H9 (cell line): Measurements from ENCODE around the gene ARFGAP2. TPM values are rescaled to one million over a fixed set of nuclear protein-coding genes. Genes with fewer than 3 reads are reported as not detected.

Source experiments
- DNase-seq: peaks from one replicate; pipeline ENCODE4 v3.0.0-alpha.2; 2017
- H2AFZ ChIP-seq: one replicate; pipeline ENCODE4 v1.6.1; 2013; ENCODE audit warnings: mild to moderate bottlenecking, low read length, control low read depth, moderate library complexity
- H2AK5ac ChIP-seq: 2 replicates; pipeline ENCODE4 v1.6.1; 2013; ENCODE audit warnings: low read length, control low read depth, mixed read lengths; ENCODE audit not compliant: insufficient read length
- H2BK120ac ChIP-seq: one replicate; pipeline ENCODE4 v1.6.1; 2013; ENCODE audit warnings: low read depth, mild to moderate bottlenecking, low read length, control low read depth, inconsistent platforms; ENCODE audit not compliant: poor library complexity, severe bottlenecking
- H2BK12ac ChIP-seq: 2 replicates; pipeline ENCODE4 v1.6.1; 2013; ENCODE audit warnings: low read length, control low read depth, mixed read lengths, low read depth; ENCODE audit not compliant: insufficient read length
- H2BK15ac ChIP-seq: 2 replicates; pipeline ENCODE4 v1.6.1; 2013; ENCODE audit warnings: low read depth, low read length, control low read depth
- H2BK20ac ChIP-seq: one replicate; pipeline ENCODE4 v1.6.1; 2013; ENCODE audit warnings: low read depth, mild to moderate bottlenecking, low read length, control low read depth, inconsistent platforms; ENCODE audit not compliant: poor library complexity, severe bottlenecking
- H2BK5ac ChIP-seq: 2 replicates; pipeline ENCODE4 v1.6.1; 2013; ENCODE audit warnings: low read length, control low read depth, mixed read lengths; ENCODE audit not compliant: insufficient read length
- H3K14ac ChIP-seq: 2 replicates; pipeline ENCODE4 v1.6.1; 2013; ENCODE audit warnings: low read length, control low read depth; ENCODE audit not compliant: insufficient read depth
- H3K18ac ChIP-seq: 2 replicates; pipeline ENCODE4 v1.6.1; 2013; ENCODE audit warnings: low read depth, mild to moderate bottlenecking, mixed read lengths, low read length, control low read depth; ENCODE audit not compliant: insufficient read length
- H3K23ac ChIP-seq: 2 replicates; pipeline ENCODE4 v1.6.1; 2013; ENCODE audit warnings: low read length, control low read depth, mixed read lengths, low read depth; ENCODE audit not compliant: insufficient read length
- H3K23me2 ChIP-seq: 2 replicates; pipeline ENCODE4 v1.6.1; 2013; ENCODE audit warnings: low read depth, mild to moderate bottlenecking, mixed read lengths, low read length, control low read depth; ENCODE audit not compliant: insufficient read length, poor library complexity, severe bottlenecking
- H3K27ac ChIP-seq: 2 replicates; pipeline ENCODE4 v1.5.1; 2013; ENCODE audit warnings: low read length, control low read depth, mixed read lengths, low read depth; ENCODE audit not compliant: insufficient read length
- H3K27me3 ChIP-seq: 2 replicates; pipeline ENCODE4 v1.6.1; 2013; ENCODE audit warnings: low read length, control low read depth, inconsistent platforms; ENCODE audit not compliant: insufficient read depth
- H3K4ac ChIP-seq: 2 replicates; pipeline ENCODE4 v1.6.1; 2013; ENCODE audit warnings: low read depth, mild to moderate bottlenecking, control low read depth, inconsistent platforms, low read length, moderate library complexity
- H3K4me1 ChIP-seq: 2 replicates; pipeline ENCODE4 v1.6.1; 2013; ENCODE audit warnings: low read length, control low read depth, inconsistent platforms; ENCODE audit not compliant: insufficient read depth
- H3K4me2 ChIP-seq: 2 replicates; pipeline ENCODE4 v1.6.1; 2013; ENCODE audit warnings: low read length, control low read depth, mixed read lengths; ENCODE audit not compliant: insufficient read length, insufficient read depth
- H3K56ac ChIP-seq: 2 replicates; pipeline ENCODE4 v1.6.1; 2013; ENCODE audit warnings: low read depth, mild to moderate bottlenecking, mixed read lengths, low read length, control low read depth; ENCODE audit not compliant: insufficient read length
- H3K79me1 ChIP-seq: 2 replicates; pipeline ENCODE4 v1.6.1; 2013; ENCODE audit warnings: low read depth, mild to moderate bottlenecking, moderate library complexity, low read length, control low read depth, inconsistent platforms; ENCODE audit not compliant: insufficient read depth, poor library complexity, severe bottlenecking
- H3K79me2 ChIP-seq: 2 replicates; pipeline ENCODE4 v1.6.1; 2013; ENCODE audit warnings: low read length, control low read depth, inconsistent platforms; ENCODE audit not compliant: insufficient read depth
- H3K9ac ChIP-seq: 2 replicates; pipeline ENCODE4 v1.6.1; 2013; ENCODE audit warnings: low read length, control low read depth, mixed read lengths; ENCODE audit not compliant: insufficient read length; ENCODE audit errors: extremely low read depth
- H3K9me3 ChIP-seq: one replicate; pipeline ENCODE4 v1.6.1; 2013; ENCODE audit warnings: low read depth, low read length, inconsistent platforms; ENCODE audit not compliant: control insufficient read depth
- H3T11ph ChIP-seq: one replicate; pipeline ENCODE4 v1.6.1; 2013; ENCODE audit warnings: mild to moderate bottlenecking, low read length, control low read depth, inconsistent platforms
- H4K20me1 ChIP-seq: one replicate; pipeline ENCODE4 v1.6.1; 2013; ENCODE audit not compliant: control insufficient read depth, insufficient read length, insufficient read depth
- H4K5ac ChIP-seq: 2 replicates; pipeline ENCODE4 v1.6.1; 2013; ENCODE audit warnings: low read depth, mild to moderate bottlenecking, mixed read lengths, low read length, control low read depth; ENCODE audit not compliant: insufficient read length
- H4K8ac ChIP-seq: replicated peaks from 2 replicates; pipeline ENCODE4 v1.6.1; 2013; ENCODE audit warnings: low read length, control low read depth, mixed read lengths, low read depth; ENCODE audit not compliant: insufficient read length
- H4K91ac ChIP-seq: 2 replicates; pipeline ENCODE4 v1.6.1; 2013; ENCODE audit warnings: low read depth, mild to moderate bottlenecking, moderate library complexity, mixed read lengths, low read length, control low read depth; ENCODE audit not compliant: insufficient read length
- H3K27ac Mint-ChIP-seq, 3 experiments: 2 replicates in 2 of 3; 3 replicates in 1 of 3; pipeline ENCODE4 v1.8.0; 2020 to 2021; ENCODE audit warnings: mixed read lengths in 3 of 3, mild to moderate bottlenecking in 1 of 3, moderate library complexity in 1 of 3
- H3K27me3 Mint-ChIP-seq: 2 replicates; pipeline ENCODE4 v1.8.0; 2021; ENCODE audit warnings: low read depth, mild to moderate bottlenecking, moderate library complexity, mixed read lengths
- H3K36me3 Mint-ChIP-seq, 3 experiments: 2 replicates in 2 of 3; 3 replicates in 1 of 3; pipeline ENCODE4 v1.8.0; 2020 to 2021; ENCODE audit warnings: low read depth in 3 of 3, mixed read lengths in 3 of 3; ENCODE audit not compliant: insufficient read depth in 1 of 3
- H3K4me1 Mint-ChIP-seq, 2 experiments: 2 replicates each; pipeline ENCODE4 v1.8.0; 2020; ENCODE audit warnings: mixed read lengths in 2 of 2
- H3K4me3 Mint-ChIP-seq, 2 experiments: 2 replicates in 1 of 2; 3 replicates in 1 of 2; pipeline ENCODE4 v1.8.0; 2020 to 2021; ENCODE audit warnings: mild to moderate bottlenecking in 2 of 2, mixed read lengths in 2 of 2, moderate library complexity in 1 of 2
- H3K9me3 Mint-ChIP-seq, 2 experiments: 2 replicates in 1 of 2; 3 replicates in 1 of 2; pipeline ENCODE4 v1.8.0; 2020; ENCODE audit warnings: mild to moderate bottlenecking in 2 of 2, mixed read lengths in 2 of 2, moderate library complexity in 1 of 2
- CTCF ChIP-seq: fragments of 200-600 bp; sonication (generic); conservative IDR thresholded peaks from 3 replicates; pipeline ENCODE4 v1.8.0; 2021; ENCODE audit warnings: antibody characterized with exemption, mild to moderate bottlenecking
- WGBS: extraction: QIAGEN DNeasy Blood & Tissue Kit; methylation state at CpG from one replicate; pipeline ENCODE4 v1.1.7; 2013; ENCODE audit warnings: missing lambda C conversion rate, low lambda C conversion rate, mixed read lengths; ENCODE audit not compliant: insufficient read length; ENCODE audit errors: extremely low coverage; 5-methylcytosine and 5-hydroxymethylcytosine counted together
- total RNA-seq: library from RNA; stranded (reverse); gene quantifications from 2 replicates; pipeline ENCODE4 v1.2.1, GENCODE V29; 2021

The ARFGAP2 gene
- total RNA-seq, 1 experiment from 2014 or later, result 72.3 TPM

GRCh38 chr11:47180006-47180787 is 3.5 kb upstream of the ARFGAP2 start:
- Histone ChIP-seq H2AFZ (no peak overlapping the region), H3T11ph (no peak overlapping the region), H4K91ac (no peak overlapping the region), H2BK5ac (no peak overlapping the region), H3K9me3 (no peaks in the 10 kb centered on the region), H2BK120ac (no peak overlapping the region), H3K23me2 (peaks cover 8% of the 10 kb centered on the region), H3K14ac (no peak overlapping the region; the same call in 1 of the 2 replicates), H2BK12ac (no peak overlapping the region), H3K4me2 (no peak overlapping the region), H3K27ac (no peak overlapping the region), H3K79me1 (peaks cover 7% of the 10 kb centered on the region), H3K23ac (no peak overlapping the region), H3K79me2 (peaks cover 13% of the 10 kb centered on the region; the same call in 1 of the 2 replicates), H3K56ac (no peak overlapping the region), H3K18ac (no peak overlapping the region), H3K9ac (no peak overlapping the region), H4K20me1 (no peaks in the 10 kb centered on the region), H2BK20ac (no peak overlapping the region), H2AK5ac (no peak overlapping the region), H2BK15ac (0 out of 2 replicates have a peak overlapping the region, but pooled peaks have one; percentile 9), H3K4ac (no peak overlapping the region), H3K27me3 (no peaks in the 10 kb centered on the region), H4K5ac (no peak overlapping the region), H4K8ac (no peak overlapping the region), H3K4me1 (peaks cover 5% of the 10 kb centered on the region; the same call in 1 of the 2 replicates)
- Mint-ChIP-seq H3K36me3 (peaks cover 2 to 25% (median 24%) of the 10 kb centered on the region in 3 experiments; a peak in 5 of 7 replicates), H3K27me3 (no peaks in the 10 kb centered on the region), H3K4me3 (no peak overlapping the region), H3K9me3 (no peaks in the 10 kb centered on the region), H3K27ac (peak overlapping the region in 1 of 3 experiments; percentile 38; a peak in 1 of 7 replicates), H3K4me1 (peaks cover 28 to 29% of the 10 kb centered on the region in 2 experiments)
- WGBS, result no CpG with 5 or more reads among the region's 35 CpGs
- TF ChIP-seq CTCF, result no peak
- DNase-seq, result no peak
